Measurements from ENCODE around the gene MPP4. TPM values are rescaled to one million over a fixed set of nuclear protein-coding genes. Genes with fewer than 3 reads are reported as not detected.

Gene MPP4
- total RNA-seq, 1 experiment from 2014 or later: not detected

DNA sequence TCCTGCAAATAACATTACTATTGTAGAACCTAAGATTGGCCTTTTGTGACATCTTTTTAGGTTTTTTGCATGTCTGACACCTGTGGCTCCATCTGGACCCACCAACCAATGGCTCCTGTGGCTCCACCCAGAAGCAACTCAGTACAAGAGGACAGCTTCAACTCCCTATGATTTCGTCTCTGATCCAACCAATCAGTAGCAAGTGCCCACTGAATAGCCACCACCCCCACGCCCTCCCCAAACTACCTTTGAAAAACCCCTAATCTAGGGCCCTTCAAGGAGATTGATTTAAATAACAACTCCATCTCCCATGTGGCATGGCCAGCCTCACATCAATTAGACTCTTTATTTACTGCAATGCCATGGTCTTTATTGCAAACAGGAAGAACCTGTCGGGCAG lies 23.6 kb downstream of the MPP4 start:
- Mint-ChIP-seq H3K27ac (no peak overlapping the region), H3K9me3 (no peaks in the 10 kb centered on the region; a peak in 1 of 5 replicates), H3K4me3 (no peak overlapping the region), H3K4me1 (peaks cover 12 to 15% of the 10 kb centered on the region in 2 experiments), H3K27me3 (ENCODE audit: low read depth) (peaks cover 10% of the 10 kb centered on the region), H3K36me3 (ENCODE audit: insufficient read depth in 1 of 3, low read depth in 3 of 3) (no peaks in the 10 kb centered on the region)
- Histone ChIP-seq H2BK20ac (ENCODE audit: low read depth, low read length, poor library complexity, severe bottlenecking) (no peak overlapping the region), H3K14ac (ENCODE audit: insufficient read depth, low read length) (no peak overlapping the region), H3K56ac (ENCODE audit: insufficient read length, low read depth, low read length) (no peak overlapping the region), H3K23ac (ENCODE audit: insufficient read length, low read depth, low read length) (no peak overlapping the region), H4K20me1 (ENCODE audit: control insufficient read depth, insufficient read depth, insufficient read length) (no peaks in the 10 kb centered on the region), H3K18ac (ENCODE audit: insufficient read length, low read depth, low read length) (no peak overlapping the region), H3K27ac (ENCODE audit: insufficient read length, low read depth, low read length) (no peak overlapping the region), H3K4me2 (ENCODE audit: insufficient read depth, insufficient read length, low read length) (no peak overlapping the region), H2BK15ac (ENCODE audit: low read depth, low read length) (no peak overlapping the region), H2AK5ac (ENCODE audit: insufficient read length, low read length) (no peak overlapping the region), H3K79me1 (ENCODE audit: insufficient read depth, low read depth, low read length, poor library complexity, severe bottlenecking) (no peaks in the 10 kb centered on the region), H2BK120ac (ENCODE audit: low read depth, low read length, poor library complexity, severe bottlenecking) (no peak overlapping the region), H4K8ac (replicated peaks; ENCODE audit: insufficient read length, low read depth, low read length) (no peak overlapping the region), H2AFZ (ENCODE audit: low read length) (no peak overlapping the region), H3K4ac (ENCODE audit: low read depth, low read length) (no peak overlapping the region), H3K4me1 (ENCODE audit: insufficient read depth, low read length) (peaks cover 5% of the 10 kb centered on the region; the same call in 1 of the 2 replicates), H4K5ac (ENCODE audit: insufficient read length, low read depth, low read length) (no peak overlapping the region), H3K79me2 (ENCODE audit: insufficient read depth, low read length) (no peaks in the 10 kb centered on the region), H2BK5ac (ENCODE audit: insufficient read length, low read length) (no peak overlapping the region), H3K23me2 (ENCODE audit: insufficient read length, low read depth, low read length, poor library complexity, severe bottlenecking) (no peaks in the 10 kb centered on the region), H3K9ac (ENCODE audit: extremely low read depth, insufficient read length, low read length) (no peak overlapping the region), H3T11ph (ENCODE audit: low read length) (no peak overlapping the region), H3K9me3 (ENCODE audit: control insufficient read depth, low read depth, low read length) (no peaks in the 10 kb centered on the region), H3K27me3 (ENCODE audit: insufficient read depth, low read length) (no peaks in the 10 kb centered on the region), H2BK12ac (ENCODE audit: insufficient read length, low read depth, low read length) (no peak overlapping the region), H4K91ac (ENCODE audit: insufficient read length, low read depth, low read length) (no peak overlapping the region)
- no peak for DNase-seq
- no CpG with 5 or more reads among the region's 3 CpGs for WGBS (ENCODE audit: extremely low coverage, insufficient read length, low lambda C conversion rate)
- no peak for TF ChIP-seq CTCF (conservative IDR thresholded peaks at IDR 0.05)
